Smooth muscle cell (in vitro differentiated cells): ENCODE data around the gene WDR70. TPM values are rescaled to one million over a fixed set of nuclear protein-coding genes. Genes with fewer than 3 reads are reported as not detected.

Experiments
- DNase-seq: peaks from one replicate; lab custom pipeline; 2025; ENCODE audit not compliant: unreplicated experiment; lab: John Stamatoyannopoulos, UW
- H2AFZ ChIP-seq: fragments of 200-600 bp; sonication (generic); 2 replicates; pipeline ENCODE4 v1.6.0; 2016; ENCODE audit warnings: antibody characterized with exemption, low read depth, mild to moderate bottlenecking
- H3F3A ChIP-seq: fragments of 200-600 bp; sonication (generic); 2 replicates; pipeline ENCODE4 v1.6.0; 2017; ENCODE audit warnings: antibody characterized with exemption, low read depth
- H3K27ac ChIP-seq: fragments of 200-600 bp; sonication (generic); 2 replicates; pipeline ENCODE4 v1.5.1; 2016; ENCODE audit warnings: low read depth, mild to moderate bottlenecking
- H3K27me3 ChIP-seq: fragments of 200-600 bp; sonication (generic); 2 replicates; pipeline ENCODE4 v1.6.1; 2016; ENCODE audit warnings: low read depth, mild to moderate bottlenecking
- H3K36me3 ChIP-seq: fragments of 200-600 bp; sonication (generic); 2 replicates; pipeline ENCODE4 v1.5.1; 2016; ENCODE audit warnings: low read depth
- H3K4me1 ChIP-seq: fragments of 200-600 bp; sonication (generic); 2 replicates; pipeline ENCODE4 v1.5.1; 2016; ENCODE audit warnings: low read depth
- H3K4me2 ChIP-seq: fragments of 200-600 bp; sonication (generic); 2 replicates; pipeline ENCODE4 v1.6.0; 2016; ENCODE audit warnings: mild to moderate bottlenecking
- H3K4me3 ChIP-seq: fragments of 200-600 bp; sonication (generic); 2 replicates; pipeline ENCODE4 v1.5.1; 2016; ENCODE audit warnings: mild to moderate bottlenecking
- H3K79me2 ChIP-seq: fragments of 200-600 bp; sonication (generic); 2 replicates; pipeline ENCODE4 v1.6.0; 2016; ENCODE audit warnings: low read depth, mild to moderate bottlenecking
- H3K9ac ChIP-seq: fragments of 200-600 bp; sonication (generic); 2 replicates; pipeline ENCODE4 v1.6.0; 2016; ENCODE audit warnings: low read depth
- H3K9me3 ChIP-seq: fragments of 200-600 bp; sonication (generic); replicated peaks from 2 replicates; pipeline ENCODE4 v1.5.1; 2016; ENCODE audit warnings: low read depth
- H4K20me1 ChIP-seq: fragments of 200-600 bp; sonication (generic); 2 replicates; pipeline ENCODE4 v1.6.0; 2016; ENCODE audit warnings: low read depth
- WGBS: methylation state at CpG from one replicate; pipeline ENCODE4 v1.1.7; 2016; ENCODE audit warnings: low lambda C conversion rate; 5-methylcytosine and 5-hydroxymethylcytosine counted together
- polyA plus RNA-seq: library from polyadenylated mRNA; unstranded; fragments of >200 nt; fragmentation: Nextera tagmentation; extraction: Ambion mirVana; gene quantifications from 2 replicates; pipeline ENCODE4 v1.2.1, GENCODE V29; 2016
- total RNA-seq: library from RNA; depleted of rRNA; stranded (reverse); fragments of >200 nt; gene quantifications from 2 replicates; pipeline ENCODE4 v1.2.3, GENCODE V29; 2014
- TF ChIP-seq, protein P1 (sequence below): fragments of 200-600 bp; sonication (generic); IDR thresholded peaks from 2 replicates; pipeline ENCODE4 v1.5.1; 2017; ENCODE audit warnings: borderline replicate concordance, mild to moderate bottlenecking, antibody characterized with exemption; ENCODE audit not compliant: insufficient read depth, poor library complexity, severe bottlenecking

WDR70 gene
- total and polyA plus RNA-seq, 2 experiments from 2014 or later = 17.8 to 28.7 TPM

DNA sequence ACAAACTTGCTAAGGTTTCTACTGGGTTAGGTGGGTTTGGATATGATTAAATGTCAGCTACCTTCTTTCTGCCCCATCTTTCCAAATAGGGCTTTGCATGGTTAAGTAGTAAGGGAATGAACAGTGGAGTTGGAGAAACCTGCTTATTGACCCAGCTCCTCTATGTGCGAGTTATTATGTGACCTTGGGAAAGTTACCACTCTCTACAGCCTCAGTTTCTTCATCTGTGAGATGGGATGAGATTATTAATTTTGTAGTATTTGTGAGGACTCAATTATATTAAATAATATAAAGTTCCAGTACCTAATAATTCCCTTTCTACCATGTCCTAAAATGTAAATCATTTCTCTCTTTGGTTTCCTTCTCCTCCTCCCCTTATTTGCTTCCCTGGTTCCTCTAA lies 337.3 kb downstream of the WDR70 start:
- WGBS = 100% methylated on average over 1 of the region's 1 CpG
- Histone ChIP-seq H3K36me3 (no peaks in the 10 kb centered on the region), H3K27me3 (no peaks in the 10 kb centered on the region), H3K4me3 (no peak overlapping the region), H2AFZ (no peak overlapping the region), H3K9me3 (no peaks in the 10 kb centered on the region), H3K9ac (no peak overlapping the region), H3K27ac (no peak overlapping the region), H3K79me2 (no peaks in the 10 kb centered on the region), H3F3A (no peaks in the 10 kb centered on the region), H3K4me1 (peaks cover 19% of the 10 kb centered on the region), H3K4me2 (peak overlapping the region; percentile 79), H4K20me1 (no peaks in the 10 kb centered on the region)
- TF ChIP-seq, protein P1, sequence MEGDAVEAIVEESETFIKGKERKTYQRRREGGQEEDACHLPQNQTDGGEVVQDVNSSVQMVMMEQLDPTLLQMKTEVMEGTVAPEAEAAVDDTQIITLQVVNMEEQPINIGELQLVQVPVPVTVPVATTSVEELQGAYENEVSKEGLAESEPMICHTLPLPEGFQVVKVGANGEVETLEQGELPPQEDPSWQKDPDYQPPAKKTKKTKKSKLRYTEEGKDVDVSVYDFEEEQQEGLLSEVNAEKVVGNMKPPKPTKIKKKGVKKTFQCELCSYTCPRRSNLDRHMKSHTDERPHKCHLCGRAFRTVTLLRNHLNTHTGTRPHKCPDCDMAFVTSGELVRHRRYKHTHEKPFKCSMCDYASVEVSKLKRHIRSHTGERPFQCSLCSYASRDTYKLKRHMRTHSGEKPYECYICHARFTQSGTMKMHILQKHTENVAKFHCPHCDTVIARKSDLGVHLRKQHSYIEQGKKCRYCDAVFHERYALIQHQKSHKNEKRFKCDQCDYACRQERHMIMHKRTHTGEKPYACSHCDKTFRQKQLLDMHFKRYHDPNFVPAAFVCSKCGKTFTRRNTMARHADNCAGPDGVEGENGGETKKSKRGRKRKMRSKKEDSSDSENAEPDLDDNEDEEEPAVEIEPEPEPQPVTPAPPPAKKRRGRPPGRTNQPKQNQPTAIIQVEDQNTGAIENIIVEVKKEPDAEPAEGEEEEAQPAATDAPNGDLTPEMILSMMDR = no peak
- no peak for DNase-seq

DNA sequence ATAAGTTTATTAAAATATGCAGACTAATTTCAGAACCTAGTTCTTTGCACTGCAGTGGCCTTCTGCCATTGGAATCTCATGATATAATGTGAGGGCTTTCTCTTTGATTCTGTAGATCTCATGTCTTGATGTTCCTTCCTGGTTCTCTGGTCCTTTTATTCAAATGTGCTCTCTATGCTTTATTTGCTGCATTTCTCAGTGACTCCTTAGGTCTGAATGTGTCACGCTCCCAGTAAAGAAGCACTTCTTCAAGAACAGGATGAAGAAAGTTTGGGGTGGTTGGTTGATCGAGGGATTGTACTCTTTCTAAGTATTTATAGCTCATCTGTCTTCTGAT lies 338.1 kb downstream of the WDR70 start:
- Histone ChIP-seq H3K4me2 (peak overlapping the region; percentile 79), H3K27ac (peak overlapping the region; percentile 76)

DNA sequence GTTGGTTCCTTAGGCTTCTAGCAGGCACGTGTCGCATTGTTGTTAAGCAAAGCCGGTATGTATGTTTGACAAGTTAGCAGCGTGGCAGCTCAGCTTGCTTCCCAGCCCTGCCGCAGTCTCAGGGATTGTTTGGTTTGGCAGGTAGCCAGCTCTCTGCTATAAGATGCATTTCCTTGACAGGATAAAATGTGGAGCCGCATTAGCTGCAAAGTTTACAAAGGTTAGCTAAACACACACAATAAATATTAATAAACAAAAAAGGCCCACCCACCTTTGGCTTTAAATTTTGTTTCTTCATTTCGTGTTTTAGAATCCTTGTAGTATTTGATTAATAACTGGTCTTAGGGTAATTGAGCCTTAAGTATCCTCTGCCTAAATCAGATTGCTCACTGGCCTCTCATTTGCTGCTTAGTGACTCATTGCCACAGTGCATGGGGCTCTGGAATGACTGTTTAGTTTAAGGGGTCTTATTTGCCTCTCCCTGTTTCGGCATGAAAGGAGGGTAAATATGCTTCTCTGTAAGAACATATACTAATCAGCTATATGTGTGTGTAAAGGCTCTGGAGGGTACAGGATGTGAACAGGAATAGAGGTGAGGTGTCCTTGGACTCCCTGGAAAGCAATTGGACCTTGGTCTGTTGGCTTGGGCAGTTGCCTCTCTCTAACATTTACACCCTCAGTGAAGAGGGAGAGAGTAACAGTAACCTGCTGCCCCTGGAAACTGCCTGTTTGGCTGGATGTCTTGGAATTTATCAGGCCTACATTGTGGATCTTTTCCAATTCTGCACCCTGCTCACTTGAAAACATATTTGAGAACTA lies 338.7 kb downstream of the WDR70 start:
- no peaks in the 10 kb centered on the region for H3K79me2 ChIP-seq
- no peak for DNase-seq
- 7% methylated on average over 8 of the region's 8 CpGs for WGBS
- peaks cover 7% of the 10 kb centered on the region for H3F3A ChIP-seq
- TF ChIP-seq, protein P1 = no peak
- peak overlapping the region; percentile 76 for H3K27ac ChIP-seq
- peaks cover 30% of the 10 kb centered on the region for H3K4me1 ChIP-seq
- H3K36me3 ChIP-seq = no peaks in the 10 kb centered on the region
- no peak overlapping the region for H3K9ac ChIP-seq
- no peaks in the 10 kb centered on the region for H3K27me3 ChIP-seq
- peak overlapping the region; percentile 79 for H3K4me2 ChIP-seq
- H3K4me3 ChIP-seq = peak overlapping the region; percentile 9
- no peak overlapping the region for H2AFZ ChIP-seq
- H4K20me1 ChIP-seq = no peaks in the 10 kb centered on the region
- H3K9me3 ChIP-seq = no peaks in the 10 kb centered on the region

More for the DNA sequence above, 338.1 kb downstream of the WDR70 start:
- no peaks in the 10 kb centered on the region for H3K79me2 ChIP-seq
- H3K36me3 ChIP-seq = no peaks in the 10 kb centered on the region
- H3K27me3 ChIP-seq = no peaks in the 10 kb centered on the region
- TF ChIP-seq, protein P1 = no peak
- WGBS = 23% methylated on average over 2 of the region's 2 CpGs
- H3K4me1 ChIP-seq = peaks cover 26% of the 10 kb centered on the region
- H3K9ac ChIP-seq = no peak overlapping the region
- no peak for DNase-seq
- no peaks in the 10 kb centered on the region for H3K9me3 ChIP-seq
- no peaks in the 10 kb centered on the region for H4K20me1 ChIP-seq
- peaks cover 4% of the 10 kb centered on the region for H3F3A ChIP-seq
- H3K4me3 ChIP-seq = peak overlapping the region; percentile 9
- no peak overlapping the region for H2AFZ ChIP-seq

DNA sequence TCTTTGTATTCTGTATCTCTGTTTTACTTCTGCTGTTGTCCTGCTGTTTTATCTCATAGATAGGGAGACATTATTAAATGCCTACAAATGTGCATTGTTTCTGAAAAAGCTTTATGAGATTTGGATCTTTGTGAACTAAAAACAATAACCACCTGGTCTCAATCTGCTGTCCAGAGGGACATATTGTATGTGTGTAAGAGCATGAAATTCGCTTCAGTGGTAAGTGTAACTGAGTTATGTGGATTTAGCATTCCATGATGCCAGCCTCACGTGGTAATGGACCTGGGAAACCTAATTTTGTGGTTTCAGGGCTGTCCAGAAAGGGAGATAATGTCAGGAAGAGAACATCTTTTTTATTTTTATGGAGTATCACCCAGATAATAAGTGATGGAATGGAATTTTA lies 341.4 kb downstream of the WDR70 start:
- H3K27me3 ChIP-seq = no peaks in the 10 kb centered on the region
- H2AFZ ChIP-seq = no peak overlapping the region
- no peak for DNase-seq
- no peaks in the 10 kb centered on the region for H3K79me2 ChIP-seq
- no peaks in the 10 kb centered on the region for H3K36me3 ChIP-seq
- H3K9ac ChIP-seq = no peak overlapping the region
- H3F3A ChIP-seq = peaks cover 11% of the 10 kb centered on the region
- WGBS = 51% methylated on average over 2 of the region's 2 CpGs
- TF ChIP-seq, protein P1 = no peak
- peak overlapping the region; percentile 78 for H3K4me2 ChIP-seq
- no peaks in the 10 kb centered on the region for H3K9me3 ChIP-seq
- H3K4me3 ChIP-seq = no peak overlapping the region
- H3K27ac ChIP-seq = peak overlapping the region; percentile 92
- peaks cover 40% of the 10 kb centered on the region for H3K4me1 ChIP-seq
- H4K20me1 ChIP-seq = no peaks in the 10 kb centered on the region
